Measurements from ENCODE around the gene ABCC3. TPM values are rescaled to one million over a fixed set of nuclear protein-coding genes. Genes with fewer than 3 reads are reported as not detected.

Gene ABCC3, protein sequence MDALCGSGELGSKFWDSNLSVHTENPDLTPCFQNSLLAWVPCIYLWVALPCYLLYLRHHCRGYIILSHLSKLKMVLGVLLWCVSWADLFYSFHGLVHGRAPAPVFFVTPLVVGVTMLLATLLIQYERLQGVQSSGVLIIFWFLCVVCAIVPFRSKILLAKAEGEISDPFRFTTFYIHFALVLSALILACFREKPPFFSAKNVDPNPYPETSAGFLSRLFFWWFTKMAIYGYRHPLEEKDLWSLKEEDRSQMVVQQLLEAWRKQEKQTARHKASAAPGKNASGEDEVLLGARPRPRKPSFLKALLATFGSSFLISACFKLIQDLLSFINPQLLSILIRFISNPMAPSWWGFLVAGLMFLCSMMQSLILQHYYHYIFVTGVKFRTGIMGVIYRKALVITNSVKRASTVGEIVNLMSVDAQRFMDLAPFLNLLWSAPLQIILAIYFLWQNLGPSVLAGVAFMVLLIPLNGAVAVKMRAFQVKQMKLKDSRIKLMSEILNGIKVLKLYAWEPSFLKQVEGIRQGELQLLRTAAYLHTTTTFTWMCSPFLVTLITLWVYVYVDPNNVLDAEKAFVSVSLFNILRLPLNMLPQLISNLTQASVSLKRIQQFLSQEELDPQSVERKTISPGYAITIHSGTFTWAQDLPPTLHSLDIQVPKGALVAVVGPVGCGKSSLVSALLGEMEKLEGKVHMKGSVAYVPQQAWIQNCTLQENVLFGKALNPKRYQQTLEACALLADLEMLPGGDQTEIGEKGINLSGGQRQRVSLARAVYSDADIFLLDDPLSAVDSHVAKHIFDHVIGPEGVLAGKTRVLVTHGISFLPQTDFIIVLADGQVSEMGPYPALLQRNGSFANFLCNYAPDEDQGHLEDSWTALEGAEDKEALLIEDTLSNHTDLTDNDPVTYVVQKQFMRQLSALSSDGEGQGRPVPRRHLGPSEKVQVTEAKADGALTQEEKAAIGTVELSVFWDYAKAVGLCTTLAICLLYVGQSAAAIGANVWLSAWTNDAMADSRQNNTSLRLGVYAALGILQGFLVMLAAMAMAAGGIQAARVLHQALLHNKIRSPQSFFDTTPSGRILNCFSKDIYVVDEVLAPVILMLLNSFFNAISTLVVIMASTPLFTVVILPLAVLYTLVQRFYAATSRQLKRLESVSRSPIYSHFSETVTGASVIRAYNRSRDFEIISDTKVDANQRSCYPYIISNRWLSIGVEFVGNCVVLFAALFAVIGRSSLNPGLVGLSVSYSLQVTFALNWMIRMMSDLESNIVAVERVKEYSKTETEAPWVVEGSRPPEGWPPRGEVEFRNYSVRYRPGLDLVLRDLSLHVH (N-terminal part only)
- total RNA-seq: 0.64 and 1.2 TPM in 2 replicates

GRCh38 chr17:50634224-50634914, at the start of gene ABCC3:
TSS of gene ABCC3 (plus strand) at chr17:50634881. CDS start at chr17:50634937, 56 bp downstream.

GRCh38 chr17:50707289-50708049, 72.8 kb downstream of the ABCC3 start, which contains the start of gene ANKRD40:
TSS of gene ANKRD40 (minus strand) at chr17:50707914. CDS start at chr17:50707654, 260 bp downstream.

DNA sequence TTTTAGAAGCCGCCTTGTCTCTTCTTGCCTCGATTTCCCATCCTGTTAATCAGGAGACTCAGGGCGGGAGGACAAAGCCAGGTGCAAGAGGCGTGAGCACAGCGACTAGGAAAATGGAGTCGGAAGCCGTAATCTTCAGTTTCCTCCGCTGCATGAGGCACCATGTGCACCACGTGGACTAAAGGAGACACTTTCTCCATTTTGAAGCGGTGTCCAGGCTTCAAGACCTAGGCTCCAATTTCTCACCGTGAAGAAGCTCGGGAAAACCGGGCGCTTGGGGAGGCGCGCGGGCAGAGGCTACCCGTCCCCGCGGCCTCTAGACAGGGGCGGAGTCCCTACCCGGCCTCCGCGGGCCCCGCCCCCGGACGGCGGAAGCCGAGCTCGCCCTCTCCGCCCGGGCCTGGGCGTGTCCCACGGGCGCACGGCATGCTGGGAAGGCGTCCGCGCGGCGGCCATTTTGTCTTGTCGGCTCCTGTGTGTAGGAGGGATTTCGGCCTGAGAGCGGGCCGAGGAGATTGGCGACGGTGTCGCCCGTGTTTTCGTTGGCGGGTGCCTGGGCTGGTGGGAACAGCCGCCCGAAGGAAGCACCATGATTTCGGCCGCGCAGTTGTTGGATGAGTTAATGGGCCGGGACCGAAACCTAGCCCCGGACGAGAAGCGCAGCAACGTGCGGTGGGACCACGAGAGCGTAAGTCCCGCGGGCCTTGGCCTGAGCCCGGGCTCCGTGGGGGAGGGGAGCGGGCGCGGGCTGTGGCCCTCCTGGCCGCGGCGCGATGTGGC, 84.7 kb downstream of the ABCC3 start, which contains the start of gene LUC7L3:
LUC7L3 (plus strand) TSS at position 460 of the 780 bp plus-strand sequence; CDS start at position 590, 130 bp downstream.

Other genes with a start within 250 kb of the ABCC3 start
- 212 and 225 TPM in 2 replicates for gene LRRC59, start 237.4 kb upstream of the ABCC3 start, total RNA-seq
- 11.0 and 15.7 TPM in 2 replicates for gene ACSF2, start 208.7 kb upstream of the ABCC3 start, total RNA-seq
- gene CHAD, start 166.0 kb upstream of the ABCC3 start, total RNA-seq: not detected in 2 replicates
- gene RSAD1, start 156.0 kb upstream of the ABCC3 start, total RNA-seq: 21.6 and 21.8 TPM in 2 replicates
- gene MYCBPAP, start 126.4 kb upstream of the ABCC3 start, total RNA-seq: 0.67 and 2.3 TPM in 2 replicates
- 0.10 and 0.13 TPM in 2 replicates for gene EPN3, start 102.1 kb upstream of the ABCC3 start, total RNA-seq
- gene SPATA20, start 87.7 kb upstream of the ABCC3 start, total RNA-seq: 63.4 and 103 TPM in 2 replicates
- gene CACNA1G, start 74.2 kb upstream of the ABCC3 start, total RNA-seq: not detected in 2 replicates
- gene ANKRD40, start 73.0 kb downstream of the ABCC3 start, total RNA-seq: 41.3 and 41.8 TPM in 2 replicates
- gene LUC7L3, start 84.7 kb downstream of the ABCC3 start, total RNA-seq: 19.7 and 31.1 TPM in 2 replicates
- not detected in 2 replicates for gene ANKRD40CL, start 132.6 kb downstream of the ABCC3 start, total RNA-seq
- not detected in 2 replicates for gene WFIKKN2, start 200.7 kb downstream of the ABCC3 start, total RNA-seq
- gene TOB1, start 231.5 kb downstream of the ABCC3 start, total RNA-seq: 2.8 and 4.3 TPM in 2 replicates

Measured in mammary microvascular endothelial cell (primary cell).